Gastroesophageal sphincter (tissue), 4 donors: ENCODE results near the gene EIF4E2. TPM values are rescaled to one million over a fixed set of nuclear protein-coding genes. Genes with fewer than 3 reads are reported as not detected.

Experiments used
- ATAC-seq: fragments of 150-250 bp; one replicate; pipeline ENCODE4 v1.9.1; 2016; ENCODE audit warnings: mild to moderate bottlenecking, moderate library complexity
- H3K27ac ChIP-seq, 4 donors: fragments of 200-600 bp; sonication (generic) in 3 of 4; 1 replicate in 3 of 4; 2 replicates in 1 of 4; pipeline ENCODE4 v1.5.1; 2016 to 2019
- H3K27me3 ChIP-seq: fragments of 200-600 bp; sonication (generic); one replicate; pipeline ENCODE4 v1.5.1; 2019
- H3K36me3 ChIP-seq, 2 donors: fragments of 200-600 bp; sonication (generic); one replicate each; pipeline ENCODE4 v1.5.1; 2019; ENCODE audit warnings: control low read depth in 1 of 2
- H3K4me1 ChIP-seq, 3 donors: fragments of 200-600 bp; sonication (generic); 1 replicate in 2 of 3; 2 replicates in 1 of 3; pipeline ENCODE4 v1.5.1; 2016 to 2019; ENCODE audit warnings: control low read depth in 2 of 3
- H3K4me3 ChIP-seq, 2 donors: fragments of 200-600 bp; sonication (generic); one replicate each; pipeline ENCODE4 v1.5.1; 2019; ENCODE audit warnings: mild to moderate bottlenecking in 1 of 2, moderate library complexity in 1 of 2
- H3K9me3 ChIP-seq, 3 donors: fragments of 200-600 bp; sonication (generic); one replicate each; pipeline ENCODE4 v1.5.1; 2017 to 2019; ENCODE audit warnings: control low read depth in 2 of 3
- CTCF ChIP-seq, 4 experiments: fragments of 200-600 bp in 2 of 4; fragments of 450-650 bp in 2 of 4; sonication (generic) in 1 of 4; IDR thresholded peaks; one replicate each; pipeline ENCODE4 v1.5.1; 2017 to 2019; ENCODE audit warnings: antibody characterized with exemption in 4 of 4, mild to moderate bottlenecking in 2 of 4, moderate library complexity in 2 of 4
- EP300 ChIP-seq: sonication (generic); formaldehyde crosslinking; IDR thresholded peaks from one replicate; pipeline ENCODE4 v1.6.1; 2017; ENCODE audit warnings: antibody characterized with exemption, mild to moderate bottlenecking
- POLR2A ChIP-seq, 2 donors: fragments of 450-650 bp; IDR thresholded peaks; one replicate each; pipeline ENCODE4 v1.6.1; 2017; ENCODE audit warnings: antibody characterized with exemption in 2 of 2, mild to moderate bottlenecking in 2 of 2, moderate library complexity in 1 of 2
- POLR2AphosphoS5 ChIP-seq: sonication (generic); formaldehyde crosslinking; IDR thresholded peaks from one replicate; pipeline ENCODE4 v1.6.1; 2017; ENCODE audit warnings: antibody characterized with exemption
- WGBS, 2 donors: methylation state at CpG; one replicate each; pipeline ENCODE4 v1.1.5; 2018; ENCODE audit warnings: low coverage in 1 of 2; 5-methylcytosine and 5-hydroxymethylcytosine counted together
- total RNA-seq, 4 donors: library from RNA; depleted of rRNA; stranded (reverse); fragments of >200 nt; gene quantifications; one replicate each; pipeline ENCODE4 v1.1.0, GENCODE V29; 2016

The EIF4E2 gene
- total RNA-seq, 4 donors from 2014 or later, result 41.6 to 61.6 (median 51.1) TPM

- Histone ChIP-seq H3K4me3 (peak overlapping the region; percentile 43 to 68), H3K27ac (peak overlapping the region in 3 of 4 donors; percentile 18 to 78 (median 35)), H3K36me3 (no peaks in the 10 kb centered on the region), H3K9me3 (no peaks in the 10 kb centered on the region), H3K4me1 (peaks cover 0 to 23% (median 3%) of the 10 kb centered on the region in 3 donors), H3K27me3 (peaks cover 22% of the 10 kb centered on the region)
- 0 to 4% methylated on average over 1 to 11 of the region's 75 CpGs for WGBS, 2 donors
- ATAC-seq, result peak; percentile 63
- TF ChIP-seq POLR2A (IDR thresholded peaks at IDR 0.05) (no peak), EP300 (no peak), POLR2AphosphoS5 (peak; percentile 47), CTCF (IDR thresholded peaks at IDR 0.05) (peak in 1 of 4 experiments; percentile 1)
Observed at GRCh38 chr2:232502911-232503808, 47.3 kb upstream of the EIF4E2 start.

DNA sequence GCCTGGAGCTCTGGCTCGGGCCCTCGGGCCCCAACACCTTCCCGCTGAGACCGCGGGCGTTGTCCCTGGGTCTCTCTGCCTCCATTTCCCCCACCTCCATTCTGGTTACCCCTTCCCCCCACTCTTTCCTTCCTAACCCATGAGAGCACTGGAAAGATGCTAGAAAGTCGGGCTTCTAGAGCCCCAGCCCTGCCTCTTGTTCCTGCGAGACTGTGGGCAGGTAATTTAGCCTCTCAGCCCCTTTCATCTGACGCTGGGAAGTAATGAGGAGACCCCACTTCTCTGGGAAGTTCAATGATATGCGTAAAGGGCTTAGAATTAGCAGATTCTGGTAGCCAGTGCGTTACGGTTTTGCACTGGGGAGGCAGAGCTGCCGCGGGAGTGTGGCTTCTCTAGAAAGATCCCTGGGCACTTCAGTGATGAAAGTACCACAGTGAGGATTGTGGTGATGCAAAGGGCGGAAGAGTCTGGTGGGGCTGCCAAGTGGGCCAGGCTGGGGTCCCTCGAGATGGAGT, 46.6 kb upstream of the EIF4E2 start:
- Histone ChIP-seq H3K4me3 (peak overlapping the region; percentile 43 to 68), H3K27me3 (peaks cover 22% of the 10 kb centered on the region), H3K9me3 (no peaks in the 10 kb centered on the region), H3K36me3 (no peaks in the 10 kb centered on the region), H3K4me1 (peaks cover 0 to 23% (median 3%) of the 10 kb centered on the region in 3 donors), H3K27ac (peak overlapping the region in 2 of 4 donors; percentile 35 to 78)
- WGBS, 2 donors, result 29 to 65% methylated on average over 7 to 14 of the region's 16 CpGs
- no peak for TF ChIP-seq POLR2A (IDR thresholded peaks at IDR 0.05)
- no peak for TF ChIP-seq EP300
- no peak for TF ChIP-seq POLR2AphosphoS5
- TF ChIP-seq CTCF (IDR thresholded peaks at IDR 0.05), result no peak
- ATAC-seq, result no peak

DNA sequence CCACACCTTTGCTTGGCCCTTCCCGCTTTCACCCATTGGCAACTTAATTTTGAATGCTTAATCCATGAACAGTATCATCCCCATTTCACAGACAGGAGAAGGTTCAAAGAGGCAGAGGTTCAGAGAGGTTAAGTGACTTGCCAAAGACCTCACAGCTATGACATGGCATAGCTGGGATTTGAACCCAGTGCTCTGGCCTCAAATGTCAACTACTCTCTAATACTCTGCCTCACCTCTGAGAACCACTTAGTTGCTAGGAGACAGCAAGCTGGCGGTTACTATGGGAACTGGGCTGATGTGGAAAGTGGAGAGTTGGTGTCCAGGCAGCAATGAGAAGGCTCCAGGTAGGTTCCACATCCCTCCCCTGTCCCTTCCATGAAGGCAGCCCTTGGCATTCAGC, 46.1 kb upstream of the EIF4E2 start:
- TF ChIP-seq POLR2AphosphoS5, result no peak
- no peak for TF ChIP-seq EP300
- no peak for TF ChIP-seq CTCF (IDR thresholded peaks at IDR 0.05)
- TF ChIP-seq POLR2A (IDR thresholded peaks at IDR 0.05), result no peak
- ATAC-seq, result no peak
- no peak overlapping the region for H3K4me3 ChIP-seq
- no peak overlapping the region for H3K27ac ChIP-seq
- no peaks in the 10 kb centered on the region for H3K36me3 ChIP-seq
- no peaks in the 10 kb centered on the region for H3K9me3 ChIP-seq
- H3K27me3 ChIP-seq, result peaks cover 22% of the 10 kb centered on the region
- WGBS, 2 donors, result 88 to 100% methylated on average over 1 to 2 of the region's 2 CpGs
- H3K4me1 ChIP-seq, result peaks cover 0 to 23% (median 3%) of the 10 kb centered on the region in 3 donors

GRCh38 chr2:232505856-232506255, 44.6 kb upstream of the EIF4E2 start:
- TF ChIP-seq CTCF (IDR thresholded peaks at IDR 0.05) (no peak), POLR2AphosphoS5 (no peak), EP300 (no peak), POLR2A (IDR thresholded peaks at IDR 0.05) (no peak)
- no peak overlapping the region for H3K4me3 ChIP-seq
- no peaks in the 10 kb centered on the region for H3K36me3 ChIP-seq
- no peak overlapping the region for H3K27ac ChIP-seq
- WGBS, 2 donors, result 44% methylated on average over 4 of the region's 10 CpGs; no CpG with 5 or more reads in 1 of the 2 donors
- H3K27me3 ChIP-seq, result peaks cover 22% of the 10 kb centered on the region
- H3K9me3 ChIP-seq, result no peaks in the 10 kb centered on the region
- no peak for ATAC-seq
- peaks cover 0 to 23% (median 3%) of the 10 kb centered on the region in 3 donors for H3K4me1 ChIP-seq

DNA sequence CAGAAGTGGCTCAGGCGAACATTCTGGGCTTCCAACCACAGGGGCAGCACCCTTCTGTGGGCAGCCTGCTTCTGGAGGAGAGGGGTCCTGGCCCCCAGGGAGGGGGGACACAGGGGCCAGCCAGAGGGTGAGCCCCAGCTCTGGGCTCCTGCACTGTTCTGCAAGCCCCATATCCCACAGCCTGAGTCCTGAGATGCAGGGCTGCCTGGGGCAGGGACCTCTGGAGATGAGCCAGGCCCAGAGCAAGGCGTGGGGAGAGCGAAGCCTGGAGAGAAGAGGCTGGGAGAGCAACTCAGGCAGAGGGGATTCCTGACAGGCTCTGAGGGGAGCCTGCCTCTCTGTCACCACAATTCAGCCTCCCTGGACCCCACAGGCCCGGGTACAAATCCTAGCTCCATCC, 43.8 kb upstream of the EIF4E2 start:
- TF ChIP-seq POLR2A (IDR thresholded peaks at IDR 0.05), result no peak
- no peak for TF ChIP-seq CTCF (IDR thresholded peaks at IDR 0.05)
- no peak for TF ChIP-seq EP300
- TF ChIP-seq POLR2AphosphoS5, result no peak
- WGBS, 2 donors, result no CpG with 5 or more reads among the region's 4 CpGs
- Histone ChIP-seq H3K4me3 (no peak overlapping the region), H3K4me1 (peaks cover 0 to 23% (median 3%) of the 10 kb centered on the region in 3 donors), H3K27me3 (peaks cover 29% of the 10 kb centered on the region), H3K9me3 (no peaks in the 10 kb centered on the region), H3K27ac (no peak overlapping the region), H3K36me3 (no peaks in the 10 kb centered on the region)
- ATAC-seq, result no peak
